CD4-positive, alpha-beta T cell (primary cell): ENCODE data around the gene GZMH. TPM values are rescaled to one million over a fixed set of nuclear protein-coding genes. Genes with fewer than 3 reads are reported as not detected.

Source experiments
- ATAC-seq: fragments of 200-7000 bp; cut with Tn5 transposase; one replicate; pipeline ENCODE4 v1.10.0; 2022; ENCODE audit warnings: mild to moderate bottlenecking; ENCODE audit not compliant: poor library complexity
- CTCF ChIA-PET: fragments of 350-600 bp; sonication (Branson Sonifier 250); formaldehyde crosslinking; loops from one replicate; lab custom pipeline; 2021; ENCODE audit warnings: antibody characterized with exemption, inconsistent platforms; lab: Charles Lee
- POLR2A ChIA-PET: fragments of 350-600 bp; sonication (Branson Sonifier 250); formaldehyde crosslinking; loops from one replicate; lab custom pipeline; 2021; ENCODE audit warnings: antibody characterized with exemption, inconsistent platforms; lab: Charles Lee
- DNase-seq, 14 experiments: peaks; one replicate each; pipeline ENCODE4 v3.0.0-alpha.2; 2013 to 2020; ENCODE audit warnings: mixed read lengths in 2 of 14
- H3K27ac ChIP-seq, 2 donors: one replicate each; pipeline versions ENCODE4 v1.5.1 to v1.7.0; 2013; ENCODE audit warnings: low read length in 2 of 2, low read depth in 1 of 2, mild to moderate bottlenecking in 1 of 2
- H3K27me3 ChIP-seq, 2 experiments: 1 replicate in 1 of 2; 2 replicates in 1 of 2; pipeline versions ENCODE4 v1.6.1 to v1.7.0; 2013; ENCODE audit warnings: low read length in 2 of 2, control low read depth in 1 of 2, mild to moderate bottlenecking in 1 of 2, moderate library complexity in 1 of 2; ENCODE audit not compliant: insufficient read depth in 2 of 2, control insufficient read depth in 1 of 2
- H3K36me3 ChIP-seq: one replicate; pipeline ENCODE4 v1.6.1; 2013; ENCODE audit warnings: low read length, control low read depth; ENCODE audit not compliant: insufficient read depth
- H3K4me1 ChIP-seq: one replicate; pipeline ENCODE4 v1.6.1; 2013; ENCODE audit warnings: low read length, control low read depth; ENCODE audit not compliant: insufficient read depth
- H3K4me3 ChIP-seq: one replicate; pipeline ENCODE4 v1.5.1; 2013; ENCODE audit warnings: mild to moderate bottlenecking, low read length, moderate library complexity
- H3K9me3 ChIP-seq, 2 experiments: 1 replicate in 1 of 2; 2 replicates in 1 of 2; pipeline versions ENCODE4 v1.6.1 to v1.7.0; 2013; ENCODE audit warnings: low read length in 2 of 2, mild to moderate bottlenecking in 2 of 2, control low read depth in 1 of 2, moderate library complexity in 1 of 2; ENCODE audit not compliant: control insufficient read depth in 1 of 2, insufficient read depth in 1 of 2
- H3K27ac Mint-ChIP-seq: one replicate; pipeline ENCODE4 v1.8.0; 2020; ENCODE audit warnings: mixed read lengths
- H3K27me3 Mint-ChIP-seq: one replicate; pipeline ENCODE4 v1.8.0; 2021; ENCODE audit warnings: mixed read lengths
- H3K36me3 Mint-ChIP-seq: one replicate; pipeline ENCODE4 v1.8.0; 2021; ENCODE audit warnings: low read depth, mixed read lengths
- H3K4me1 Mint-ChIP-seq: one replicate; pipeline ENCODE4 v1.8.0; 2021; ENCODE audit warnings: low read depth, mixed read lengths
- H3K4me3 Mint-ChIP-seq: one replicate; pipeline ENCODE4 v1.8.0; 2020; ENCODE audit warnings: mild to moderate bottlenecking, mixed read lengths
- H3K9me3 Mint-ChIP-seq: one replicate; pipeline ENCODE4 v1.8.0; 2020; ENCODE audit warnings: mixed read lengths
- CTCF ChIP-seq: fragments of 200-600 bp; IDR thresholded peaks from one replicate; pipeline ENCODE4 v1.8.0; 2022; ENCODE audit warnings: antibody characterized with exemption, mild to moderate bottlenecking
- intact Hi-C, 2 experiments: fragments of 100-400 bp; cut with DNase I in 1 of 2; cut with micrococcal nuclease in 1 of 2; formaldehyde crosslinking; loops; one replicate each; pipeline versions ENCODE4 v1.15.1 to v1.9.0; 2023 to 2025; cut with DNase I, micrococcal nuclease
- total RNA-seq, 174 experiments: library from RNA in 2 of 174; stranded (reverse) in 2 of 174; gene quantifications; one replicate each; pipeline ENCODE4 v1.2.3 and lab custom pipeline; 2021 to 2026

Gene GZMH
- total RNA-seq, 2 experiments from 2014 or later: 0.56 to 1.2 TPM

DNA sequence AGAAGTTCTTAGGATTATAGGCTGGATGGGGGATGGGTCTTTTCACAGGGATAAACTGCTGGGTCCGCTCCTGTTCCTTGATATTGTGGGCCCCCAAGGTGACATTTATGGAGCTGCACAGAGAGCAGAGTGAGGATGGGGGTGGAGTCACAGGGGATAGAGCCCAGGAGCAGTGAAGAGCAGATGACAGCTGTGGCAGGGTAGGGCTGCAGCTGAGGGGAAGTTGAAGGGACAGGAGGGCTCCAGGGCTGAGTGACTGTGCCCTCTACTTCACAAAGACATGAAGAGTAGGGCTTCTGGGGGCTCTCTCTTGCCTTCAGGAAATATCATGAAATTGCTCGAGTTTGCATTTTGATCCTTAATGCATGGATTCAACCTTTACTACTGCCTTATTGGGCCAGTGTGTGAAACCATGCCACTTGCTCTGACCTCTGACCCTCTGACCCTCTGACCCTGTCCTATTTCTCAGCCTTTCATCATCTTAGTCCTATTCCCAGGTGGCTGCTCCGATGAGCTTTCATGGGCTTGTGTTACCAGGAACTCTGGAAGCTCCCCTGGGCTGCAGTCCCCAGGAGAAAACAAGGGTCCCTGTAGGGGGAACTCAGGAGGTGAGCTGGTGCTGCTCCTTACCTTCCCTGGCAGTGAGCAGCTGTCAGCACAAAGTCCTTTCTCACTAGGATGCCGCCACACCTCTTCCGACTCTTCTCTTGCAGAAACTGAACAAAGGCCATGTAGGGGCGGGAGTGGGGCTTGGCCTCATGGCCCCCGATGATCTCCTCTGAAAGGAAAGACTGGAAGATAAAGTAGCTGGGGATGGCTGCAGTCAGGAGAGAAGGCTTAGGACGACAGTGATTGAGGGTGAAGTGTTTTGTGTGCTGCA, 1.6 kb downstream of the GZMH start:
- Histone ChIP-seq H3K36me3 (no peaks in the 10 kb centered on the region), H3K4me3 (peak overlapping the region; percentile 30), H3K9me3 (no peaks in the 10 kb centered on the region), H3K27ac (peak overlapping the region in 1 of 2 donors; percentile 7), H3K4me1 (peaks cover 27% of the 10 kb centered on the region), H3K27me3 (no peaks in the 10 kb centered on the region)
- no peak overlapping the region for H3K27ac Mint-ChIP-seq
- ChIA-PET CTCF (no interaction called here), POLR2A (no interaction called here)
- H3K27me3 Mint-ChIP-seq: peaks cover 12% of the 10 kb centered on the region
- no peak for ATAC-seq
- peaks cover 4% of the 10 kb centered on the region for H3K4me1 Mint-ChIP-seq
- H3K9me3 Mint-ChIP-seq: no peaks in the 10 kb centered on the region
- no peak for DNase-seq
- no peaks in the 10 kb centered on the region for H3K36me3 Mint-ChIP-seq
- TF ChIP-seq CTCF: no peak
- H3K4me3 Mint-ChIP-seq: no peak overlapping the region
- intact Hi-C loops: no loop called here

DNA sequence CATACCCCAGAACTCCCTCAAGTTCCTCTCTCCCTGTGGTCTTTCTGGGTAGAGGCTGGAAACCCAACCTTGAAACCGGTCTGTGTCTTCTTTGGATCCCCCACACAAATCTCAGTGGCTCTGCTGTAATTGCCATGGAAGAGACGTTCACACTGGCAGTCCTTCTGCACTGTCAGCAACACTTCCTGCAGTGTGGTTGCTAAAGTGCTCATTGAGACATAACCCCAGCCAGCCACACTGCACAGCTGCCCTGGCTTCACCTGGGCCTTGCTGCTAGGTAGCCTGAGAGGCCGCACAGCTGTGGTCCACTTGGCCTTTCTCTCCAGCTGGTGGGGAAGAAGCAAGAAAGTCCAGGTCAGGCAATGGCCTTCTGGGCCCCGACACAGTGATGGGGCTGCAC, 2.4 kb downstream of the GZMH start:
- Histone ChIP-seq H3K9me3 (no peaks in the 10 kb centered on the region), H3K27ac (no peak overlapping the region), H3K4me1 (peaks cover 19% of the 10 kb centered on the region), H3K27me3 (no peaks in the 10 kb centered on the region), H3K4me3 (peak overlapping the region; percentile 14), H3K36me3 (no peaks in the 10 kb centered on the region)
- ChIA-PET POLR2A (no interaction called here), CTCF (interaction anchor here (2.2 kb wide), 1 partner anchor 103 kb away, joined by 10 read pairs; no protein-coding TSS in a partner anchor)
- H3K9me3 Mint-ChIP-seq: no peaks in the 10 kb centered on the region
- TF ChIP-seq CTCF: no peak
- H3K36me3 Mint-ChIP-seq: no peaks in the 10 kb centered on the region
- intact Hi-C loops: no loop called here
- H3K4me1 Mint-ChIP-seq: peaks cover 4% of the 10 kb centered on the region
- H3K27ac Mint-ChIP-seq: no peak overlapping the region
- ATAC-seq: no peak
- no peak overlapping the region for H3K4me3 Mint-ChIP-seq
- peaks cover 12% of the 10 kb centered on the region for H3K27me3 Mint-ChIP-seq
- peak in 1 of 14 experiments; percentile 36 for DNase-seq

GRCh38 chr14:24606297-24606696, 3.2 kb downstream of the GZMH start:
- Mint-ChIP-seq H3K27ac (no peak overlapping the region), H3K4me3 (no peak overlapping the region), H3K27me3 (peaks cover 16% of the 10 kb centered on the region), H3K4me1 (peaks cover 4% of the 10 kb centered on the region), H3K36me3 (no peaks in the 10 kb centered on the region), H3K9me3 (no peaks in the 10 kb centered on the region)
- no peak overlapping the region for H3K4me3 ChIP-seq
- no peaks in the 10 kb centered on the region for H3K36me3 ChIP-seq
- intact Hi-C loops: no loop called here
- ATAC-seq (no peak), DNase-seq (no peak)
- ChIA-PET CTCF (interaction anchor here (1.2 to 2.2 kb wide), 3 partner anchors 9 to 104 kb away, joined by 6 to 10 read pairs (median 9); no protein-coding TSS in a partner anchor), POLR2A (no interaction called here)
- no peaks in the 10 kb centered on the region for H3K27me3 ChIP-seq
- TF ChIP-seq CTCF: no peak
- peaks cover 19% of the 10 kb centered on the region for H3K4me1 ChIP-seq
- no peak overlapping the region for H3K27ac ChIP-seq
- H3K9me3 ChIP-seq: no peaks in the 10 kb centered on the region
